Fibroblast of skin of right biceps (primary cell): ENCODE data around the gene WDR1.
"Not testable (repeated sequence)": the region's sequence is repeated elsewhere in the genome, so short reads cannot be mapped to it uniquely, and the experiment has no call there.

Source experiments
- DNase-seq: peaks from one replicate; pipeline ENCODE4 v3.0.0-alpha.2; 2013

WDR1 gene

DNA sequence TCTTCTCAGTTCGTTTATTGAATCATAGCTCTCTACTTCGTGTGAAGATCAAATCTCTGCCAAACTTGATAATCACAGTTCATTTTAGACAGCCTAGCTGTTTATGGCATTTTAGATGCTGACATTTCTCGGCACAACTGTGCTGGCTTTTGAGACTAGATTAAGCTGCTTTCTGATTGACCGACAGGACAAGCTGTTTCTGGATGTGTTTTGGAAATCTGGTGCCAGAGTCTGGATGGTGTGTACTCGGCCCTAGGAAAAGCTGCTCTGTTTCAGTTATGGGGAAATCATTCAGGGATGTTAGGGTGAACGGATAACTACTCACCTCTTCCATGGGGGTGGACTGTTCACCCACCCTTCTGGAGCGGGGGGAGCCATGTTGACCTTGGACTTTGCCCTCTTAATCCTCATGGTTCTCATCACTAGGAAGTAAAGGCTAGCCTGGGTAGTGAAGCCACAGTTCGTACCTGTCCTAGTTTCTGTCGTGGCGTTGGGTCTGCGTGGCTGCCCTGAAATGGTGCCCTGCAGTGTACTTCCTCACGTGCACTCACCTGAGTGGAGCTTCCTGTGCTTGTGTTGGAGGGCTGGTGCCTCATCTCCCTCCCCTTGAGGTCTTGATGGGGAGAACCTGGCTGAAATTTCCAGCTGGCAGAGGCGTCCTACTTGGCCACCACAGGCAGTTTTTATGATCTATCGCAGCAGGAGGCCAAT lies 13.7 kb upstream of the WDR1 start:
- DNase-seq = no peak

DNA sequence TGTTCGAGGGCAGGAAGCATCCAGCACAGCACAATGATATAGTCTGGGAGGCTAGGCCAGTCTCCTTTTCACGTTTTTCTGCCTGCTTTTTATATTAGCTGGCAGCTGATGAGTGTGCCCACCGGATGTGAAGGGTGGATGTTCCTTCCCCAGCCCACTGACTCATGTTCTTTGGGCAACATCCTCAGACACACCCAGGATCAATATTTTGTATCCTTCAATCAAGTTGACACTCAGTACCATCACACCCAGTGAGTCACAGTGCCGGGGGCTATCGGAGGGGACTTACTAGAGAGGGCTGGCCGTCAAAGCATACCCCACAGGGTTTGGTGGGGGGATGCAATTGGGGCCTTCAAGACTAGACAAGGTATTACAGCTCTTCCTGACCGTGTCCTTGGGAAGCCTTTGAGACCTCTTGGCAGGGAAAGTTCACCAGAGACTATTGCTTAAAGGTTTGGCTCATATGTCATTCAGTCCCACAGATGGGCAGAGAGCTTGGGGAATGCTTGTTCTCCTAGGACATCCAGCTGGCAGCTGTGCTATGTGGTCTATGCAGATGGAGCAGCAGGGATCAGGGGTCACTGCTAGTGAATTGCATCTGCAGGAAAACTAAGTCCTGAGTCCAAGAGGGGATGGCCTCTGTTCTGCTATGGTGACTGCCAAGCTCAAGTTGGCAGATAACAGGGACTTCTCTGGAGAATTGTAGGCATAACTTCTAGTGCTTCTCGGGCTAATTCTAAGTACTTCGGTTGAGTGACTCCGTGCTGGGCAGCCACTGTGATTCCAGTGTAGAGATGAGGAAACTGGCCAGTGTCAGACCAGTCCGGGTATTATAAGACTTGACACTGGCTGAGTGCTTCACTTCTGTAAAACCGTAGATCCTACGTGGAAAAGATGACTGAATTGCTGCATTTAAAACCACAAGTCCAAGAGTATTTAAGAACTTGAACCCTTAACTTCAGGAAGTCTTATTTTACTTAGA lies 12.9 kb upstream of the WDR1 start:
- no peak for DNase-seq

DNA sequence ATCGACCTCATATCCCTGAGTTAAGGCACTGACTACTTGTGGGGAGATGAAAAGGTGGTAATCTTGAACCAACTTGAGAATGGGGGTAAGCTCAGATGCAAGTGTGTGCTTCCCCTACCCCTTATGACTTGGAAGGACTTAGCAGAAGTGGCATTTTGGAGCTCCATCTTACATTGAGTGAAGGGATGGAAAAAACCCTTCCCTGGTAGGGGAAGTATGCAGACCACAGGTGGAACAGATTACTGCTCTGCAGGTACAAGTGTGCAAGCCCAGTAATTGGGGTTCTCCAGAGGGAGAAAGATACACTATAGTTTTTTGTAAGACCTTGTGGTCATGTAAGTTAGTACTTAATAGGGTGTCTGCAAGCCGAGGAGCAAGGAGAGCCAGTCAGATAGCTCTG lies 12.2 kb upstream of the WDR1 start:
- no peak for DNase-seq

DNA sequence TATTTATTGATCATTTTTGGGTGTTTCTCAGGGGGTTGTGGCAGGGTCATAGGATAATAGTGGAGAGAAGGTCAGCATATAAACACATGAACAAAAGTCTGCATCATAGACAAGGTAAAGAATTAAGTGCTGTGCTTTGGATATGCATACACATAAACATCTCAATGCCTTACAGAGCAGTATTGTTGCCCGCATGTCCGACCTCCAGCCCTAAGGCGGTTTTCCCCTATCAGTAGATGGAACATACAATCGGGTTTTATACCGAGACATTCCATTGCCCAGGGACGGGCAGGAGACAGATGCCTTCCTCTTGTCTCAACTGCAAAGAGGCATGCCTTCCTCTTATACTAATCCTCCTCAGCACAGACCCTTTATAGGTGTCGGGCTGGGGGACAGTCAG lies 10.9 kb upstream of the WDR1 start:
- DNase-seq = not testable (repeated sequence)

DNA sequence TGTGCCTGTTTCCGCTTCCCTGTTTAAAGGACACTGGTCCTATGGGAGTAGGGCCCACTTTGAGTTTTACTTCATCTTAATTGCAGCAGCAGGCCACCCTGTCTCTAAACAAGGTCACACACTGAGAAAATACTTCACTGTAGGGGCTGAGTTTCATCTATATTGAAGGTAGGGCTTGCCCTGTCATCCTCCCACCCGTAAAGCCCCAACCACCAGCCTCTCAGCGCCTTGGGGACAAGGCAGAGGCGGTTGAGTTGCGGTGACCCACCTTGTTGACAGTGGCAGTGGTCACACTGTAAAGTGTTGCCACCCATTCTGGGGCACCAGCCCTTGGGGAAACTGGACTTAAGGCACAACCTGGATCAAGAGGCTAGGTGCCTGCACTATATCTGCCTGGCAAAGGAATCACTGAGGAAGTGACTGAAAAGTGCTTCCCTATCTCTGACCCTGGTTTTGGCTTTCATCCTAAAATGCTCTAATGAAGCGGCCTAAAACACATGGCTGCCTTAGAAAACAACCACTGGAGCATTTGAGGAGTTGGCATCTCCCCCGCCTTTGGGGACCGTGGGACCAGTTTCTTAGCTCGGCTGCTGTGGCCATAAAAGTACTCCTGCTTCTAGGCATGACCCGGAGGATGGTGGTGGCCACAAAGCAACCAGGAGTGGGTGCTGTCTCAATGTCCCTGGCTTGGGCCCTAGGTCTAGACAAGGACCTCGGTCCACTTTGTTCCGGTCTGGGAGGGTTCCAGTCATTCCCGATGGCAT lies 7.8 kb upstream of the WDR1 start:
- DNase-seq = no peak

DNA sequence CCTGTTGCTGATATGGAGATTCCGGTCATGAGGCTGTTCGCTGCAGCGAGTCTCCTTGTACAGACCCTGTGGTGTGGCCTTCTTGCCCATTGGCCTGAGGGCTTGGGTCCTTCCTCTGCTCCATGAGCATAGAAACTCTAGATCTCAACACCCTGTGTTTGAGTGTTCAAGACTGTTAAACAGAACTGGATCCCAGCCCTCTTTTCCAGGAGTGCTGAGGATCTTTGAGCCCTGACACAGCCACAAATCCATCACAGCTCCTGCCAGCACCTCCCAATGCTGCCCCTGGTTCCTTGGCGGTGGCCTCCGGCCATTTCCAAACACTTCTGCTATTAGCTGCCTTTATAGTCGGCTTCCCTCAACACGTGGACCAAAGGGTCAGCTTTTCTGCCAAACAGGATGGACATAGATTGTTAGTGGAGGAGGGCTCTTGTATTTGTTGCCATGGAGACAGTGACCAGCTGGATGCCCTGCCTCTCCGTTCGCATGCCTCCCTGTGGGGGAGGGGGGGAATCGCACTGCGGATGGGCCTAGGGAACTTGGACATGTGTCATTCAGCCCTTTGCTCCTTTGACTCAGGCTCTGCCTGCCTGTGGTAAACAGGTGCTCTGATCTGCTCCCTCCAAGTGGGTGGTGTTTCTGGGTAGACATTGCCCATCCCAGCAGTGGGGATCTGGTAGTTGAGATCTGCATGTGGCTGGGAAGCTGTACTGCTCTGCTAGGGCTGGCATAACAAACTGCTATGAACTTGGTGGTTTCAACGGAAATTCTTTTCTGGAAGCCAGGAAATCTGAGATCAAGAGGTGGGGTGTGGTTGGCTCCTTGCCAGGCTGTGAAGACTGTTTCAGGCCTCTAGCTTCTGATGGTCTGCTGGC lies 6.9 kb upstream of the WDR1 start:
- DNase-seq = peak; percentile 42

DNA sequence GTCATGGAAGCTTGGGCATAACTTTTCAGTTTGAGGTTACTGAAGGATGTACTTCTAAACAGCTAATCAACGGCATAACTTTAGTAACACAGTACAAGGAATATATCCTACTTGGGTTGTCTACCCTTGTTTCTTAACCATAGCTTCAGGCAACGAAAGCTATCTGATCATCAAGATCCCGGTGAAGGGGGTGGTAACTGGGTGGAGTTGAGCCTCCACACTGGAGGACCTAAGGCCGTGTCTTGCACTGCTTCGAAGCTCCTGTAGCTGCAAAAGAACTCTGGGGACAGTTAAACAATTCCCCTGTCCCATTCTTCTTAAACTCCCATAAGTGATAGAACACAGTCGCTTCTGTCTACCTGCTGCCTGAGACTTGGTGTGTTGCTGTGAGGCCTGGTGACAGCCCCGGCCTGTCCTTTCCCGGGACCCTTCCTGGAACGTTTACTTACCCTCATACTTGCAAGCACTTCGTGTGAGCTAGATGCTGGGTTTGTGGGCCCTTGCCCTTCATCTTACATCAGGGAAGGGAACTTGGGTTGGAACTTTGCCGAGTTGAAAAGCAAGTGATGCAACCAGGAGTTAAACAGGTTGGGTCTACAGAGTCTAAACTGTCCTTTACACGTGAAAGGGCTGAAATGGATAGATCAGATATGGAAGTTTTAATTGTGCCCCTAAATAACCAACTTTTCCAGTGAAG lies 5.8 kb upstream of the WDR1 start:
- DNase-seq = no peak

DNA sequence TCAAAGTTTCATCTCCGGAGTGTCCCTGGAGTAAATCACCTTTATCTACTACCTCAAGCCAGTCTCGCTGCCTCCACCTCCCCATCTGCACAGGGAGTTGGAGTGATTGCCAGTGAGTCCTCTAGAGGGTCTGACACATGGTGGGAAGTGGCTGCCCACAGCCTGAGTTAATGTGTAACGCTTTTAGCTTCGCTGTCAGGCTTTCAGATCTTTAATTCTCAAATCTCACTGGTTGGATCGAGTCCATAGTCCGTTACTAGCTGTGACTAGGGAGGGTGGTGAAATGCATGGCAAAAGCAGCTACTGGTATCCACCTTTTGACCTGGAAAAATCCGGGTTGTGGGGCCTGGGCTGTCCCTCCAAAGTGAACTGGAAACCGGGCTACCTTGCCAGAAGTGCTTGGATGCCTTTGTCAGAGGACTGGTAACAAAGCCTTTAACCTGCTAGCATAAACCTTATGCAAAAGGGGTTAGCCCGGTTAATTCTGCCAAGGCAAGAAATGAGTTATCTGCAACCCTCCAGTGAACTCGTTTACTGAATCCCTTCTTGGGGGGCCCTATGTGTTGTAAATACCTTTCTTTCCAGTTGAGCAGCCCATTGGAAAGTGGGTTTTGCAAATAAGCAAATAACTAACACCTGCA lies 5.1 kb upstream of the WDR1 start:
- DNase-seq = no peak

DNA sequence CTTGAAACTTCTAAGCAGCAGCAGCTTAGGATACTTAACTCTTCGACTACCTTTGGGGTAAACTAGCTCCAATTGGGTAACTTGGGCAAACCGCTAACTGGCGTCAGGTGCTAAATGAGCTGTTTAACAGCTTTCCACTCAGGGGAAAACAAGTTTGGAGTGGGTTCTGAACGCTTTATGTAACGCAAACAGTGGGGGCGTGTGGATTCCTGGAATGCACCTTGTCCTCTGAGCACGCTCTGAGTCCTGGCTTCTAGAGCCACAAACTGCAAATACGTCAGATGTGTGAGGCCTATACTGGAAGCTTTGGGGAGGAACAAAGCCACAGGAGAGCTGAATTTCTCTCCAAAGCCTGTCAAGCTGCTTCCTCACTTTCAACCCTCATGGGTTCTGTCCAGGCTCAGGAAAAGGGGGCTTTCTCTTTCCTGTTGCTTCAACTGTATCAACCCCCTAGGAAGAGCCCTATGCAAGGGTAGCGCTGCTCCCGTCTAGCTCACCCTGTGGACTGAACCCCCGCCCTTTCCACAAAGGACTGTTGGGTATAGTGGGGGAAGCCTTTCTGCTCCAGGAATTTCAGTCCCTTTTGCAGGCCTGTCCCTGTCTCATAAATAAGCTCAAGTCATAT lies 4.5 kb upstream of the WDR1 start:
- no peak for DNase-seq

DNA sequence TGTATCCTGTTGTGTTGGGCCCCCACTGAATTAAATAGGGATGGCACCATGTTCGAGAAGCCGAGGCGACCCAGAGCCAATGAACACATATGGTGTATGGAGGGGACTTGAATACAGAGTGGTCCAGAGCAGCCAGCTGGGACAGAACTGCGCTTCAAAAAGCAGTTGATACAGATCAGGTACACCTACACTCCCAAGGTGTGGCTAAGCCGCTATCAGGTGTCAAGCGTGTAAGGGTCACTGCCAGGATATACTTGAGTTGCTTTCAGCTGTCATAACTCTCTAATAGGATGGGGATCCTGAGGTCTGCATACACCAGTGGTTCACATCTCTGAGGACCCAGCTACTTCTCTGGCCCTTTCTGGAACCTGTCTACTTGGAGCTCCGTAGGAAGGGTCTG lies 3.2 kb upstream of the WDR1 start:
- no peak for DNase-seq

DNA sequence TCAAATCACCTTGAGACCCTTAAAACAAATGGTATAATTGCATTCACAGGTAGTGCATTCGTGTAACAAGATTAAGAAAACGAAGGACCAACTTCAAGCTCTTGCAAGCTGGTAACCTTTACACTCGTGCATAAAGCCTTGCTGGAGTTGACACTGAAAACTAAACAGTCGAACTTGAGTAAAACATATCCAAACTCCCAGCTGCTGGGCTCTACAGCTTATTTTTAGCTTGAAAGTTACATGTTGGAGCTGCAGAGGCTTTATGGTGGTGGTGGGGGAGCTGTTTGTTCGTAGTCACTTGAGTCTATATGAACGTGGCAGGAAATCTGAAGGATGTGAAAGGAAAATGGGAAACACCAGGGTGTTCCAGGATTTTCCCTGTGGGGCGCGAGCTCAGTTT lies 2.7 kb upstream of the WDR1 start:
- DNase-seq = no peak

DNA sequence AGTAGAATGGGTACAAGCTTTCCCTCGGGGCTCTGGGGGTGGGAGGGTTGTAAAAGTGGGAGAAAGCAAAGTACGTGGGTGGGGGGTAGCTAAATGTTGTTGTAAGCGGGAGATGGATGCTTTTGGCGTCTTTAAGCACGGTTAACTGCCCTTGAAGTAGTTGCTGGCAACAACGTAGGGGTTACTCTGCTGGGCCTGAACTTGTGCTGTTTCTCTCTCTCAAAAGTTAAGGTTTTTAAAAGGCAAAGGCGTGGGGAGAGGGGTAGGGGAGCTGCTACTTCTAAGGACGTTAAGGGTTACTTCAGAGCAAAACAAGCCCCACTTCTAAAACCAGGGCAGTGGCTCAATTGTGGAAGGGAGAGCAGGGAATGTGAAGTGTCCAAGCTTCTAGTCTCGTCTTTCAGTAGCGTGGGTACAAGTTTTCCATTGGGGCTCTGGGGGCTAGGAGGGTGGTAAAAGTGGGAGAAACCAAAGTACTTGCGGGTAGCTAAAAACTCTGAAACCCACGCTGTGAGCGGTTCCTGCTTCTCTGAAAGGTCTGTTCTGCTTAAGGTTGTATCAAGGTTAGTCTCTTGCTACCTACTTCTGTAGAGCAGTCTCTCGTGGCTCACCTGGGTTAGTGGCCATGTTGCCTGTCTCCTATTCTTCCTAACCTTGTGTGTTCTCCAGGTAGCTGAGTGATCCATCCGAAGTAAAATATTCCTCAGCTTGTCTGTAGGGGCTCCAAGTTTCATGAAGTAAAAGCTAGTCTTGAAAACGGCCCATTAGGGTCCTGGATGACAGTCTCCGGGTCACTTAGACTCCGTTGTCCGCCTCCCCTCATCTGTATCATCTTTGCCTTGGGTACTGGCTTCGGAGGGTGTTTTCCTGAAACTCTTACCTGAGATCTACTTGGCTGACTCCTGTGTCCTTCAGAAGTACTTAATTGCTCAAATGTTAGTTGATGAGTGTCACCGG lies 1.7 kb upstream of the WDR1 start:
- DNase-seq = no peak

DNA sequence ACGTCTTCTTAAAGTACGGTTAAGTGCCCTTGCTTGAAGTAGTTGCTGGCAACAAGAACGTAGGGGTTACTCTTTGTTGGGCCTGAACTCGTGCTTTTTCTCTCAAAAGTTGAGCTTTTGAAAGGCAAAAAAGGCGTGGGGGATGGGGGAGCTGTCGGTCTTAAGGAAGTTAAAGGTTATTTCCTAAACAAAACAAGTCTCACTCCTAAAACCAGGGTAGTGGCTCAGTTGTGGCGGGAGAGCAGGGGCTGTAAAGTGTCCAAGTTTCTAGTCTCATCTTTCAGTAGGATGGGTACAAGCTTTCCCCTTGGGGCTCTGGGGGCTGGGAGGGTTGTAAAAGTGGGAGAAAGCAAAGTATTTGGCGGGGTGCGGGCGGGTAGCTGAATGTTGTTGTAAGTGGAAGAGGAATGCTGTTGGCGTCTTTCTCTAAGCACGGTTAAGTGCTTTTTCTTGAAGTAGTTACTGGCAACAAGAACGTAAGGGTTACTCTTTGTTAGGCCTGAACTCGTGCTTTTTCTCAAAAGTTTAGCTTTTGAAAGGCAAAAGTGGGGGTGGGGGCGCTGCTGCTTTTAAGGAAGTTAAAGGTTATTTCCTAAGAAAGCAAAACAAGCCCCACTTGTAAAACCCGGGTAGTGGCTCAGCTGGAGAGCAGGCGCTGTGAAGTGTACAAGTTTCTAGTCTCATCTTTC lies 904 bp upstream of the WDR1 start:
- peak; percentile 36 for DNase-seq

DNA sequence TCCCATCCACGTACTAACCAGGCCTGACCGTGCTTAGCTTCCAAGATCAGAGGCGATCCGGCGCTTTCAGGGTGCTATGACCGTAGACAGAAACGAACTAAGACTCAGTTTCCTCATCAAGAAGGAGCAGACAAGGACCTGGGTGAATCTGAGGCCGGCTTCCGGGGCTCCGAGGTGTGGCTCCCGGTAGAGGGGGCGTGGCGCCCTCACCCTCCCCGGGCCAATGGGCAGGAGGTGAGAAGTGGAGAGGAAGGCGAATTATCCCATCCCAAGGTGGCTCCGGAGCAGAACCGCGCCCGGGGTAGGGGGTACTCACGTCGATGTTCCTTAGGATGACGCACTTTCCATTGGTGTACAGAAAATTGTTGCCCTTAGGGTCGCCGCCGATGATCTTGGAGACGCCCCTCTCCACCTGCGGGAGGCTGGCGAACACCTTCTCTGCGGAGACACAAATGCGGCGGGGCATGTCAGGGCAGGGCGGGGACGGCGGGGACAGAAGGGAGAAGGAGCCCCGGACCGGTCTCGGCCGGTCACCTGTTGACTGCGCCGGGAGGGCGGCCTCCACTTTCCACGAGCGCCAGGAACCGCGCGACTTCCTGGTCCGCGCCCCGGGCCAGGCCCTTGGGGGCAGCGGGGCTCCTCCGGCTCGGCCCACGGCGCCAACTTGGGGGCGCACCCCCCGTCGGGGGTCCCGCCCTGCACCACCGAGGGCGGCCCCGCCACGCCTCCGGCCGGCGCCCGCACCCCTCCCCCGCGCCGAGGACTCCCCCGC lies 616 bp downstream of the WDR1 start:
- DNase-seq = peak; percentile 44

DNA sequence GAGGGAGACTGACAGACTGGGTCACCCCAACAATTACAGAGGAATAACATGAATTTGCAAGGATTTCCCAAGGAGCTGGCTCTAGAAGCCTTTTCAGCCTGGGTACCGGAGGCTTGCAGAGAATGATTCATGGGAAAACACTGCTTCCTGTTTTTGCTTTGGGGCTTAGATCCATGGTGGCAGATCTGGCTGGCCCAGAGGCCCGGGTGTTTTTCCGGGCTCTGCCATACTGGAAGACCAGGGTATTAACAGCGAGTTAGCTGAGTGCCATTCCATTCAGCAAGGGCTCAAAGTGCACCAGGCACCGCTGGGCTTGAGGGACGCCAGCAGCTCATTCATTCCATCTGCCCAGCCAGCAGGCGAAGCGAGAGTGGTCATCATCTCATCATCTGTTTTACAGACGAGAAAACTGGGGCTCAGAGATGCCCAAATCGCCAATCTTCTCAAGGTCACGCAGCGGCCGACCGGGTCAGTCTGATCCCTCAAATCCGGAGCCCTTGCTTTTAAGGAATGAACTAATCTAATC lies 1.3 kb downstream of the WDR1 start:
- DNase-seq = peak; percentile 53

DNA sequence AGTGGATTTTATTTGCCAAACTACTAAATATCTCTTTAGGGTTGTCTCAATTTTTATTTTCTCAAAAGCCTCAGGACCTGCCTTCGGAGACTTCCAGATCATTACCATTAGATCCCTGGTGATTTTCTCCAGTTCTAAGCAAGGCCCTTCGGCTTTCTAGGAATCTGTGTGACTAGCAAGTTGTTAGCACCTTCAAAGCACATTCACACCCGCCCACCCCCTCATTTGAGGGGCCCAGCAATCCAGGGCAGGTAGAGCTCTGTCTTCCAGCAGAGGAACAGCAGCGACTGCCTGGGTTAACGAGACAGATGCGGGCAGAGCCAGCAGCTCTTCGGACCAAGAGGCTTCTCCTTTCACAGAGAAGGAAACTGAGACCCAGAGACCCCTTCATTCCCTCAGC lies 2.0 kb downstream of the WDR1 start:
- no peak for DNase-seq

DNA sequence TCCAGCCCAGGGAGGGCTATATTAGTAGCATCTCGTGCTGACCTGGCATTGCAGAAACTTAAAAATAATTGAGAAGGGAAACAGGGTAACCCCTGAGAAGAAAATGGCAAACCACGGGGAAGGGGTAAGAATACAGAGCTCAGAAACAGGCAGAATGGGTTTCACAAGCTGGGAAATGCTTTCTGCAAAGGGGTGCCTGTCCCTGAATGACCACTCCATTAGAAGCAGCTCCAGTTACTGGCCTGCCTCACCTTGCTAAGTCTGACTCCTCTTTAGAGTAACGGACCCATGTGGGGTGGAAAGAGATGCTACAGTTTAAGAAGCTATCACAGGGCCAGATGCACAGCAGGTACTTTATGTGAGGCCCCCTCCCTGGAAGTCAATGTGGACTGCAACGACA lies 2.5 kb downstream of the WDR1 start:
- no peak for DNase-seq
